BJ (cell line): ENCODE measurements around the gene TFEB. TPM values are rescaled to one million over a fixed set of nuclear protein-coding genes. Genes with fewer than 3 reads are reported as not detected.

Source experiments
- CTCF ChIA-PET: fragments of 350-600 bp; formaldehyde crosslinking; extraction: SDS; loops from one replicate; lab custom pipeline; 2021; ENCODE audit warnings: antibody characterized with exemption, inconsistent platforms; lab: Yijun Ruan, JAX
- POLR2A ChIA-PET: fragments of 300-600 bp; sonication (Branson Sonifier 250); formaldehyde crosslinking; extraction: SDS; loops from one replicate; lab custom pipeline; 2021; ENCODE audit warnings: antibody characterized with exemption; lab: Charles Lee
- DNase-seq: peaks from one replicate; pipeline ENCODE4 v3.0.0-alpha.2; 2011; ENCODE audit warnings: low read depth
- H3K27me3 ChIP-seq: 2 replicates; pipeline ENCODE4 v1.6.0; 2011; ENCODE audit warnings: low read length; ENCODE audit not compliant: control insufficient read depth, insufficient read depth
- H3K36me3 ChIP-seq: 2 replicates; pipeline ENCODE4 v1.5.1; 2011; ENCODE audit warnings: low read length; ENCODE audit not compliant: control insufficient read depth, insufficient read depth
- H3K4me3 ChIP-seq: 2 replicates; pipeline ENCODE4 v1.5.1; 2011; ENCODE audit warnings: low read depth, mild to moderate bottlenecking, control low read depth, low read length
- polyA plus RNA-seq: library from polyadenylated mRNA; depleted of rRNA; stranded (reverse); fragments of >200 nt; gene quantifications from 2 replicates; pipeline ENCODE4 v1.2.3, GENCODE V29; 2011
- TF ChIP-seq, protein P1 (sequence below): IDR thresholded peaks from 2 replicates; pipeline ENCODE4 v1.5.1; 2011; ENCODE audit warnings: low read depth, mild to moderate bottlenecking, control low read depth, inconsistent platforms, low read length, moderate library complexity; ENCODE audit not compliant: insufficient read depth

TFEB gene
- polyA plus RNA-seq, 1 experiment: 21.9 TPM

DNA sequence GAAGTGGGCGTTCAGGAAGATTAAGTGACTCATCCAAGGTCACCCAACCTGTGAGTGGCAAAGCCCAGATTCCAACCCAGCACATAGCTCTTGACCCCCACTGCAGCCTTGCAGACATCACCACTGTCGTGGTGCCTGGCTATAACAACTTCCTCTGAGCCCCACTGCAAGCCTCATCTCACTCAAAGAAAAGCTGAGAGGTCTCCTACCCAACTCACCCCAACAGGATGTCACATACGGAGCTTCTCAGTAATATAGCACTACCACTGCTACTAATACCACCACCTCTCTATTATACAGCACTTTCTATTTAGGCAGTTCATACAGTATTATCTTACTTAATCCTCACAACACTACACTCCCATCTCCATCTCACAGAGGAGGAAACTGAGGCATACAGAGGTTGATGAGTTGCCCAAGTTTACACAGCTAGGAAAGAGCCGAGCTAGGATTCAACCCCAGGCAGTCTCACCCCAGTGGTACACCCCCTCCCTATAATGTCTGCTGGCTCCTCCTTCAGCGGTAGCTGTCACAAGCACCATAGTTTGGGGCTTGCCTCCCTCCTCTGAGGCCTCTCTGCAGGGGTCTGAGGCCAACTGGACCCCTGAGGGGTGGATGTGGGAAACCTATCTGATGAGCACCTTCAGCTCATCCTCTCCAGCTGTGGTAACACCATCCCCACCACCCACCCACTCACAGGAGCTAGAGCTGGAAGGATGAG, 19.5 kb downstream of the TFEB start:
- POLR2A ChIA-PET: no interaction called here
- Histone ChIP-seq H3K36me3 (no peaks in the 10 kb centered on the region; the same call in none of the 2 replicates), H3K4me3 (no peak overlapping the region), H3K27me3 (no peaks in the 10 kb centered on the region)
- CTCF ChIA-PET: interaction anchor here (0.8 to 3.6 kb wide), 5 partner anchors 11 to 70 kb away, joined by 3 to 29 read pairs (median 4); partner anchors contain the start of gene TFEB
- TF ChIP-seq, protein P1, sequence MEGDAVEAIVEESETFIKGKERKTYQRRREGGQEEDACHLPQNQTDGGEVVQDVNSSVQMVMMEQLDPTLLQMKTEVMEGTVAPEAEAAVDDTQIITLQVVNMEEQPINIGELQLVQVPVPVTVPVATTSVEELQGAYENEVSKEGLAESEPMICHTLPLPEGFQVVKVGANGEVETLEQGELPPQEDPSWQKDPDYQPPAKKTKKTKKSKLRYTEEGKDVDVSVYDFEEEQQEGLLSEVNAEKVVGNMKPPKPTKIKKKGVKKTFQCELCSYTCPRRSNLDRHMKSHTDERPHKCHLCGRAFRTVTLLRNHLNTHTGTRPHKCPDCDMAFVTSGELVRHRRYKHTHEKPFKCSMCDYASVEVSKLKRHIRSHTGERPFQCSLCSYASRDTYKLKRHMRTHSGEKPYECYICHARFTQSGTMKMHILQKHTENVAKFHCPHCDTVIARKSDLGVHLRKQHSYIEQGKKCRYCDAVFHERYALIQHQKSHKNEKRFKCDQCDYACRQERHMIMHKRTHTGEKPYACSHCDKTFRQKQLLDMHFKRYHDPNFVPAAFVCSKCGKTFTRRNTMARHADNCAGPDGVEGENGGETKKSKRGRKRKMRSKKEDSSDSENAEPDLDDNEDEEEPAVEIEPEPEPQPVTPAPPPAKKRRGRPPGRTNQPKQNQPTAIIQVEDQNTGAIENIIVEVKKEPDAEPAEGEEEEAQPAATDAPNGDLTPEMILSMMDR: no peak
- DNase-seq: no peak

DNA sequence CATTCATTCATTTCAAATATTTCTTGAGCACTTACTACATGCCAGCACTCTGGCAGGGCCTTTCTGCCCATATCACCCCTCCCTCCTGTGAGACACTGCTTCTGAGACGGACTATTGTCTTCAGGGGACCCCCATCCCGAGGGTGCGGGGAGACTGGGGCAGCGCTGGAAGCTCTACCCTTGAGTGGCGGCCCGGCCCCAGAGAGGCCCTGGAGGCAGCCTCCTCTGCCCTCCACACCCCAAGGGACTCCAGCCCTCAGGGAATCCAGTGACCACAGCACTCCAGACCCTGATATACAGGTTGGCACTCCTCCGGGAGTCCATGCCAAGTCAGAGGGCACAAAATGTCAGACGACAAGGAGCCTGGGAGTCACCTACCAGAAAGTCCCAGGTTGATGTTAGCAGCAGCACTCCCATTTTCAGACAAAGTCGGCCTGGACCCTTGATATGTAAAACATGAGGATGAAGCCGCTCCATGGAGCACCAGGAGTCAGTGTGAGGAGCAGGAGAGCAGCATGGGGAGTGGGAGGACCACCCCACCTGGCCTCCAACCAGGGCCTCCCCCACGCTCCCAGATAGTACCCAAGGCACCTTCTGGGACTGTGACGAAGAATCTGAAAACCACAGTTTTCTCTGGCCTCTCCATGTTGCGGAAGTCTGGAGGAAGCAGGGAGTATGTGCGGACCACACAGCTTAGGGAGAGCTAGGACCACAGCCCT, 20.7 kb downstream of the TFEB start:
- TF ChIP-seq, protein P1: no peak
- DNase-seq: no peak
- Histone ChIP-seq H3K36me3 (peaks cover 1% of the 10 kb centered on the region), H3K27me3 (no peaks in the 10 kb centered on the region), H3K4me3 (no peak overlapping the region)
- ChIA-PET POLR2A (no interaction called here), CTCF (interaction anchor here (0.8 to 3.6 kb wide), 2 partner anchors 9 to 34 kb away, joined by 3 to 29 read pairs; no protein-coding TSS in a partner anchor)

DNA sequence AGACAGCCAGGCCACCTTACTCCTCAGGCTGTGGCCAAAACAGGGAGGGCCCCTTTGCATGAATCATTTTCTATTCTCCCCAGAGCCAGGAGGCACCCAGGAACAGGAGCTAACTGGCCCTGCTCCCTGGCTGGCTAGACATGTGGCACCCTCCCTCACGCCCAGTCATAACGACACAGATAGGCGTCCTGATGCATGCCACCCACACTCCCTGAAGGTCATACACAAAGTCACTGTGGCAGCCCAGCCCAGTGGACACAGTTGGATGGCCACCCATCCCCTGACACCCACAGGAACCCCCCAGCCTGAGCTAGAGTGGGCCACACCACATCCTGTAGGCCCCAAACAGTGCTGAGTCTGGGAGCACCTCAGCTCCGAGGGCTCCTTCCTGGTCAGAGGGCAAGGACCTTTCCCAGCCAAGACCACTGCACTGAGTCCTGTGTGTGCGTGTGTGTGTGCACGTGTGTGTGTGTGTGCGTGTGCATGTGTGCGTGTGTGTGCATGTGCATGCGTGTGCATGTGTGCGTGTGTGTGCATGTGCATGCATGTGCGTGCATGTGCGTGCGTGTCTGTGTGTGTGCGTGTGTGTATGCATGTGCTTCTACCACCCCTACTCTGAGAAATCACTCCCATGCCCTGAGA, 21.6 kb downstream of the TFEB start:
- Histone ChIP-seq H3K36me3 (peaks cover 1% of the 10 kb centered on the region), H3K27me3 (no peaks in the 10 kb centered on the region), H3K4me3 (no peak overlapping the region)
- no peak for DNase-seq
- TF ChIP-seq, protein P1: no peak
- CTCF ChIA-PET: interaction anchor here (0.8 to 2.0 kb wide), 6 partner anchors 9 to 340 kb away, joined by 3 to 11 read pairs (median 4); partner anchors contain the start of gene TFEB
- POLR2A ChIA-PET: no interaction called here

DNA sequence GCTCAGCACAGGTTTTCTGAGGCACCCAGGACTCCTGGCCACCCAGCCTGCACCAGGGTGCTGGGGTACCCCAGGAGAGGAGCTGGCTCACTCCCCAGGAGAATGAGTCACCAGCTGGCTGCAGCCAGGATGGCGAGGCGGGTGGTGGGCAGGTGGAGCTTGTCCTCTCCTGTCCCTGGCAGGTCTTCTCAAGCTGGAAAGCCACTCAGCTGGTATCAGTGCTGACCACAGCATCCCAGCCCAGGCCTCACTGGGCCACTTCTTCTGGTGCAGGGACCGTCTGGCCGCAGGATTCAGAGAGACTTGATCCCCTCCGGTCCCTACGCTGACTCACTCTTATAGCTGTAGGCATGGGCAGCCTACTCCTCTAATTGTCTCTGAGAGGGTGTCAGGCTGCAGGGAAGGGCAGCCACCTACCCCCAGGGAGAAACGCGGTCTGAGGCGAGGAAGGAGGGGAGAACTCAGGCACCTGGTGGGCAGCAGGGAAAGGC, 22.2 kb downstream of the TFEB start:
- no peak for DNase-seq
- H3K27me3 ChIP-seq: no peaks in the 10 kb centered on the region
- POLR2A ChIA-PET: no interaction called here
- TF ChIP-seq, protein P1: no peak
- peaks cover 1% of the 10 kb centered on the region for H3K36me3 ChIP-seq
- CTCF ChIA-PET: interaction anchor here (0.6 to 2.0 kb wide), 7 partner anchors 10 to 339 kb away, joined by 3 to 11 read pairs (median 3); partner anchors contain the start of gene TFEB
- H3K4me3 ChIP-seq: no peak overlapping the region
